ENCODE results near the gene APC2.

DNA sequence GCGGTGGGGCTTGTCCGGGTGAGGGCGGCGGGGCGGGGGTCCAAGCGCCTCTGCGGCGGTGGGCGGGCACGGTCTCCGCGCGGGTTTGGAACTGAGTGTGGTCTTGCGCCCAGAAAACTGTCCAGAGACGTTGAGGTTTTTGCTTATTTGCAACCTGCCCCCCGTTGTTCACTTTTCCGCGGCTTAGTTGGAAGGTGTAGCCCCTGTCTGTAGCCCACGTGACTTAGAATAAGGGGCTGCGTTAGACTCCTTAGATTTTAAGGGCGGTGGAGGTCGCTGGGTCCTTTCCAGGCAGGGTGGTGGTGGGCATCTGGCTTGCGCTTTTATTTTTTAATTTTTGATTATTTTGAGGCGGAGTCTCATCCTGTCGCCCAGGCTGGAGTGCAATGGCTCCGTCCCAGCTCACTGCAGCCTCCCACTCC is 11.0 kb upstream of the APC2 start:
- TF ChIP-seq, protein P1, sequence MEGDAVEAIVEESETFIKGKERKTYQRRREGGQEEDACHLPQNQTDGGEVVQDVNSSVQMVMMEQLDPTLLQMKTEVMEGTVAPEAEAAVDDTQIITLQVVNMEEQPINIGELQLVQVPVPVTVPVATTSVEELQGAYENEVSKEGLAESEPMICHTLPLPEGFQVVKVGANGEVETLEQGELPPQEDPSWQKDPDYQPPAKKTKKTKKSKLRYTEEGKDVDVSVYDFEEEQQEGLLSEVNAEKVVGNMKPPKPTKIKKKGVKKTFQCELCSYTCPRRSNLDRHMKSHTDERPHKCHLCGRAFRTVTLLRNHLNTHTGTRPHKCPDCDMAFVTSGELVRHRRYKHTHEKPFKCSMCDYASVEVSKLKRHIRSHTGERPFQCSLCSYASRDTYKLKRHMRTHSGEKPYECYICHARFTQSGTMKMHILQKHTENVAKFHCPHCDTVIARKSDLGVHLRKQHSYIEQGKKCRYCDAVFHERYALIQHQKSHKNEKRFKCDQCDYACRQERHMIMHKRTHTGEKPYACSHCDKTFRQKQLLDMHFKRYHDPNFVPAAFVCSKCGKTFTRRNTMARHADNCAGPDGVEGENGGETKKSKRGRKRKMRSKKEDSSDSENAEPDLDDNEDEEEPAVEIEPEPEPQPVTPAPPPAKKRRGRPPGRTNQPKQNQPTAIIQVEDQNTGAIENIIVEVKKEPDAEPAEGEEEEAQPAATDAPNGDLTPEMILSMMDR (IDR thresholded peaks at IDR 0.05): no peak
- no peak for TF ChIP-seq POLR2A (IDR thresholded peaks at IDR 0.05; ENCODE audit: low read depth)
- TF ChIP-seq EP300 (IDR thresholded peaks at IDR 0.05): no peak
- no peak for TF ChIP-seq POLR2AphosphoS5 (IDR thresholded peaks at IDR 0.05)
